ENCODE data around the gene PHF12. TPM values are rescaled to one million over a fixed set of nuclear protein-coding genes. Genes with fewer than 3 reads are reported as not detected.

PHF12 gene
- total and polyA plus RNA-seq, 10 donors: 16.2 to 118 (median 76.1) TPM

- no peaks in the 10 kb centered on the region for H3K9me3 ChIP-seq
- intact Hi-C loops (cut with DNase I; ENCODE audit: low total_unique reads): no loop called here
- WGBS, 5 donors: 58 to 65% (median 64%) methylated on average over 5 of the region's 5 CpGs
- H3K27ac ChIP-seq: no peak overlapping the region
- no peaks in the 10 kb centered on the region for H3K36me3 ChIP-seq
- H3K4me1 ChIP-seq: no peaks in the 10 kb centered on the region
- DNase-seq: no peak
- H3K27me3 ChIP-seq (replicated peaks in 1 of 7): peaks cover 0 to 32% (median 0%) of the 10 kb centered on the region in 7 donors
- TF ChIP-seq POLR2AphosphoS5 (IDR thresholded peaks at IDR 0.05): no peak
- TF ChIP-seq POLR2A (IDR thresholded peaks at IDR 0.05): no peak
- no peak for TF ChIP-seq CTCF (IDR thresholded peaks at IDR 0.05 in 8 of 11, conservative IDR thresholded peaks at IDR 0.05 in 3 of 11)
- no peak overlapping the region for H3K4me3 ChIP-seq
These were observed 45.3 kb upstream of the PHF12 start for GRCh38 chr17:28996554-28997096.

DNA sequence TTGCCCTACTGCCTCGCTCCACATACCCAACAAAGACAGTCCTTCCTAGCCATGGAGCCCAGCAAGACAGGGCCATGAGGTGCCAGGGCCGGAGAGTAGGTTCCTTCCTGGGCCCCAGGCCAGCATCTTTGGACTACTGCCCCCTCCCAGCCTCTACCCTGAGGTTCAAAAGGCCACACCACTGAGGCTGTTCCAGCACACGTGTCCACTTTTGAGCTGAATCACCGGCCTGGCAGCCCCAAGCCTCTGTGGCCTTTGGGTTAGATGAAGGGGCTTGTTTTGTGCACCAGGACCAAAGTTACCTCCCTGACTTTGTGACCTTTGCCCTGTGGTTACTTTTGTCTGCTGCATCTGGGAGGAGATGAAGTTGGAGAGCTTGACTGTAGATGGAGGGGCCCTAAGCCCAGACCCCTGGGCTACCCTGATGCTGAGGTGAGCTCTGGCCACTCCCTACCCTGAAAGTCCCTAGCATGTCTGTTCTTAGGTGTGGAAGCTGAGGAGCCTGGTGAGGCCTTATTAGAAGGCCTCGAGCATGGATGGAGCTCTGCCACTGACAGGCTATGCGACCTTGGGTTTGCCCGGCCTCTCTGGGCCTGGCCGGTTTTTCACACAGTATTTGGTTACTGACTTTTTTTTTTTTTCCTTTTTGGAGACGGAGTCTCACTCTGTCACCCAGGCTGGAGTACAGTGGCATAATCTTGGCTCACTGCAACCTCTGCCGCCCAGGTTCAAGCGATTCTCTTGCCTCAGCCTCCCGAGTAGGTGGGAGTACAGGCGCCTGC is 42.5 kb upstream of the PHF12 start:
- Histone ChIP-seq H3K36me3 (no peaks in the 10 kb centered on the region), H3K4me3 (no peak overlapping the region), H3K27ac (no peak overlapping the region), H3K4me1 (no peaks in the 10 kb centered on the region), H3K9me3 (no peaks in the 10 kb centered on the region), H3K27me3 (replicated peaks in 1 of 7) (peaks cover 0 to 37% (median 0%) of the 10 kb centered on the region in 7 donors)
- WGBS, 5 donors: 85 to 93% (median 88%) methylated on average over 12 to 13 of the region's 13 CpGs
- no peak for DNase-seq
- TF ChIP-seq CTCF (IDR thresholded peaks at IDR 0.05 in 8 of 11, conservative IDR thresholded peaks at IDR 0.05 in 3 of 11) (no peak), POLR2AphosphoS5 (IDR thresholded peaks at IDR 0.05) (no peak), POLR2A (IDR thresholded peaks at IDR 0.05) (no peak)
- intact Hi-C loops (cut with DNase I; ENCODE audit: low total_unique reads): no loop called here

DNA sequence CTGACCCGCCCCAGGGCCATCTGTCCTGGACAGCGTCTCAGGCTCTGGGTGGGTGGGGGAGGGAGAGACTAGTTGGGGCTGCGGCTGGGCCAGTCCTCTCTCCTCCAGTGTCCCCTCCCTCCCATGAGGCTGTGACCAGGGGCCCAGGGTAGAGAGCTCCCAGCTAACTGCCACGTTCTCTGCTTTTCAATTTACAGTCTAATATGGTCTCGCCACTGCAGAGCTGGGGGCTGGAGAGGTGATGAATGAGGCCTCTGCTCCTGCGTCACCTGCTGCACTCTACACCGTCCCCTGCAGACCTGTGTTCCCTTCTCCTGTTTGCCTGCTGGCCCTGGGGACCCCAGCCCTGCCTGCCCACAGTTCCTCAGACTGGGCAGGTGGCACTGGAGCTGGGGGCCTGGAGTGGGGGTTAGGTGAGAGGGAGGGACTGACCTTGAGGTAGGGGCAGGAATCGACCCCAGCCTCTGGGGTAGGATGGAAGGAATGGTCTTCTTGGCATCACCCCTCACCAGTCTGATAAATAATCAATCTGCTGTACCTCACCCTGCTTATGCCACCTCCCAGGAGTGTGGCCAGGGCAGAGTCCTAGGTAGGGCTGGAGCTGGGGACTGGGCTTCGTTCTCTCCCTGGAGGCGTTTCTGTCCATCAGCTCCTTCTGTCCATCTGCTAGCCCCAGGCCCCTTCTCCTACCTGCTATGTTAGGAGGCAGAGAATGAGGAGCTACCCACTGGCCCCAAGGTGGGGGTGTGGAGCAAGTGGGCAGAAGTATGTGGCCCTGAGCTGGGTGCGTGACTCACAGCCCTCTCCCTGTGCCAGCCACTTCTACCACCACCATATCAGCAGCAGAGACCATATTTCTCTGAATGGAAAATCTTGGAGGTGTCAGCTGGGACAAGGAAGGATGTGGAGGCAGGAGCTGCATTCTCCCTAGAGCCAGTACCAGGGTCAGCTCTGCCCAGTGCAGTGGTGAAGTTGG is 41.6 kb upstream of the PHF12 start:
- TF ChIP-seq POLR2AphosphoS5 (IDR thresholded peaks at IDR 0.05): no peak
- TF ChIP-seq CTCF (IDR thresholded peaks at IDR 0.05 in 8 of 11, conservative IDR thresholded peaks at IDR 0.05 in 3 of 11): no peak
- no peak for TF ChIP-seq POLR2A (IDR thresholded peaks at IDR 0.05)
- WGBS, 5 donors: 67 to 79% (median 73%) methylated on average over 10 to 11 of the region's 11 CpGs
- no peak overlapping the region for H3K4me3 ChIP-seq
- H3K4me1 ChIP-seq: no peaks in the 10 kb centered on the region
- no peaks in the 10 kb centered on the region for H3K36me3 ChIP-seq
- H3K27ac ChIP-seq: no peak overlapping the region
- no peaks in the 10 kb centered on the region for H3K9me3 ChIP-seq
- intact Hi-C loops (cut with DNase I; ENCODE audit: low total_unique reads): no loop called here
- H3K27me3 ChIP-seq (replicated peaks in 1 of 7): peaks cover 0 to 34% (median 0%) of the 10 kb centered on the region in 7 donors
- no peak for DNase-seq
